ENCODE data around the gene HEXIM2. TPM values are rescaled to one million over a fixed set of nuclear protein-coding genes. Genes with fewer than 3 reads are reported as not detected.
A peak's percentile ranks its signal among the peaks of the same experiment; 100 is the strongest.

The HEXIM2 gene
- total and polyA plus RNA-seq, 2 of the 13 experiments (the other 11 are each of a cell fraction or from before 2014, with no cell fraction given): 27.1 to 32.4 TPM

- no peak for TF ChIP-seq ZNF746 (CRISPR knock-in tag; IDR thresholded peaks at IDR 0.05)
- TF ChIP-seq, protein P1, sequence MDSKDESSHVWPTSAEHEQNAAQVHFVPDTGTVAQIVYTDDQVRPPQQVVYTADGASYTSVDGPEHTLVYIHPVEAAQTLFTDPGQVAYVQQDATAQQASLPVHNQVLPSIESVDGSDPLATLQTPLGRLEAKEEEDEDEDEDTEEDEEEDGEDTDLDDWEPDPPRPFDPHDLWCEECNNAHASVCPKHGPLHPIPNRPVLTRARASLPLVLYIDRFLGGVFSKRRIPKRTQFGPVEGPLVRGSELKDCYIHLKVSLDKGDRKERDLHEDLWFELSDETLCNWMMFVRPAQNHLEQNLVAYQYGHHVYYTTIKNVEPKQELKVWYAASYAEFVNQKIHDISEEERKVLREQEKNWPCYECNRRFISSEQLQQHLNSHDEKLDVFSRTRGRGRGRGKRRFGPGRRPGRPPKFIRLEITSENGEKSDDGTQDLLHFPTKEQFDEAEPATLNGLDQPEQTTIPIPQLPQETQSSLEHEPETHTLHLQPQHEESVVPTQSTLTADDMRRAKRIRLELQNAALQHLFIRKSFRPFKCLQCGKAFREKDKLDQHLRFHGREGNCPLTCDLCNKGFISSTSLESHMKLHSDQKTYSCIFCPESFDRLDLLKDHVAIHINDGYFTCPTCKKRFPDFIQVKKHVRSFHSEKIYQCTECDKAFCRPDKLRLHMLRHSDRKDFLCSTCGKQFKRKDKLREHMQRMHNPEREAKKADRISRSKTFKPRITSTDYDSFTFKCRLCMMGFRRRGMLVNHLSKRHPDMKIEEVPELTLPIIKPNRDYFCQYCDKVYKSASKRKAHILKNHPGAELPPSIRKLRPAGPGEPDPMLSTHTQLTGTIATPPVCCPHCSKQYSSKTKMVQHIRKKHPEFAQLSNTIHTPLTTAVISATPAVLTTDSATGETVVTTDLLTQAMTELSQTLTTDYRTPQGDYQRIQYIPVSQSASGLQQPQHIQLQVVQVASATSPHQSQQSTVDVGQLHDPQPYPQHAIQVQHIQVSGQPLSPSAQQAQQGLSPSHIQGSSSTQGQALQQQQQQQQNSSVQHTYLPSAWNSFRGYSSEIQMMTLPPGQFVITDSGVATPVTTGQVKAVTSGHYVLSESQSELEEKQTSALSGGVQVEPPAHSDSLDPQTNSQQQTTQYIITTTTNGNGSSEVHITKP (CRISPR knock-in tag; IDR thresholded peaks at IDR 0.05; ENCODE audit: low read depth): peak; percentile 28; the same call in 1 of the 2 replicates
- TF ChIP-seq ZNF256 (CRISPR knock-in tag; conservative IDR thresholded peaks at IDR 0.05): no peak
- no peak for TF ChIP-seq HOXA7 (CRISPR knock-in tag; IDR thresholded peaks at IDR 0.05)
- peak; percentile 84 for TF ChIP-seq PATZ1 (CRISPR knock-in tag; IDR thresholded peaks at IDR 0.05)
- TF ChIP-seq FOXP4 (CRISPR knock-in tag; IDR thresholded peaks at IDR 0.05): peak; percentile 54; the same call in 1 of the 2 replicates
- TF ChIP-seq MXD4 (CRISPR knock-in tag; IDR thresholded peaks at IDR 0.05): peak; percentile 29; the same call in 1 of the 2 replicates
- peak; percentile 93 for TF ChIP-seq CEBPG (CRISPR knock-in tag; IDR thresholded peaks at IDR 0.05)
- TF ChIP-seq ZNF138 (CRISPR knock-in tag; IDR thresholded peaks at IDR 0.05; ENCODE audit: low read depth): no peak
- no peak for TF ChIP-seq SATB2 (CRISPR knock-in tag; IDR thresholded peaks at IDR 0.05)
- peak; percentile 69; the same call in 1 of the 2 replicates for TF ChIP-seq ZBTB43 (CRISPR knock-in tag; conservative IDR thresholded peaks at IDR 0.05)
- TF ChIP-seq PITX1 (CRISPR knock-in tag; IDR thresholded peaks at IDR 0.05): peak; percentile 96
- TF ChIP-seq ZNF331 (CRISPR knock-in tag; IDR thresholded peaks at IDR 0.05): peak; percentile 73; the same call in 1 of the 2 replicates
- TF ChIP-seq GATAD2A (CRISPR knock-in tag; IDR thresholded peaks at IDR 0.05): peak; percentile 78
- no peak for TF ChIP-seq NR2F6 (IDR thresholded peaks at IDR 0.05)
- TF ChIP-seq NR2F6 (CRISPR knock-in tag; IDR thresholded peaks at IDR 0.05): peak; percentile 79
- peak; percentile 34; the same call in 1 of the 2 replicates for TF ChIP-seq MXD3 (CRISPR knock-in tag; IDR thresholded peaks at IDR 0.05)
- TF ChIP-seq POGK (CRISPR knock-in tag; conservative IDR thresholded peaks at IDR 0.05): no peak
- TF ChIP-seq RFX5 (IDR thresholded peaks at IDR 0.05; ENCODE audit: low read depth, low read length): 0 out of 2 replicates have a peak, but pooled peaks have one; percentile 12
Observed at GRCh38 chr17:45129426-45129939, 32.2 kb upstream of the HEXIM2 start (continued).
